HepG2 (cell line): ENCODE results near the gene EYA3. TPM values are rescaled to one million over a fixed set of nuclear protein-coding genes. Genes with fewer than 3 reads are reported as not detected.

Experiments used
- CEBPZ ChIP-seq: IDR thresholded peaks from 2 replicates; pipeline ENCODE4 v1.6.1; 2012; ENCODE audit warnings: low read length, improper control_type of control experiment
- GATAD2A ChIP-seq: IDR thresholded peaks from 2 replicates; pipeline ENCODE4 v1.6.1; 2016
- MLLT10 ChIP-seq: sonication (generic); formaldehyde crosslinking; IDR thresholded peaks from 2 replicates; pipeline ENCODE4 v1.4.0; 2020; ENCODE audit warnings: missing genetic modification reagents
- SOX5 ChIP-seq: IDR thresholded peaks from 2 replicates; pipeline ENCODE4 v1.6.1; 2016; ENCODE audit warnings: borderline replicate concordance
- SRSF1 ChIP-seq: fragments of 200-400 bp; formaldehyde crosslinking; optimal IDR thresholded peaks from 2 replicates; pipeline ENCODE3; 2017; ENCODE audit warnings: mild to moderate bottlenecking, low read depth, low read length, moderate library complexity
- ZBTB20 ChIP-seq: sonication (generic); formaldehyde crosslinking; IDR thresholded peaks from 2 replicates; pipeline ENCODE4 v1.8.1; 2023; ENCODE audit warnings: missing genetic modification reagents, low read depth, mild to moderate bottlenecking, borderline replicate concordance
- ZKSCAN1 ChIP-seq: fragments of 150-350 bp; IDR thresholded peaks from 2 replicates; pipeline ENCODE4 v1.6.1; 2014; ENCODE audit warnings: low read length
- ZNF317 ChIP-seq: sonication (generic); formaldehyde crosslinking; IDR thresholded peaks from 2 replicates; pipeline ENCODE4 v1.5.0; 2020; ENCODE audit warnings: mild to moderate bottlenecking, missing genetic modification reagents
- ZNF331 ChIP-seq: sonication (generic); formaldehyde crosslinking; IDR thresholded peaks from 2 replicates; pipeline ENCODE4 v1.4.0; 2020; ENCODE audit warnings: missing genetic modification reagents
- ZNF629 ChIP-seq: sonication (generic); formaldehyde crosslinking; conservative IDR thresholded peaks from 2 replicates; pipeline ENCODE4 v1.5.0; 2020; ENCODE audit warnings: missing genetic modification reagents
- polyA plus RNA-seq, 8 experiments: library from polyadenylated mRNA; depleted of rRNA in 3 of 8; stranded (reverse) in 7 of 8; unstranded in 1 of 8; fragments of >200 nt; fragmentation: Illumina TruSeq in 4 of 8; extraction: Trizol in 4 of 8; gene quantifications; 2 replicates each; pipeline versions ENCODE4 v1.2.1 to v1.2.3, GENCODE V29; 2011 to 2016; ENCODE audit warnings: low read depth in 4 of 8, missing spikeins in 1 of 8, mixed read lengths in 1 of 8; ENCODE audit not compliant: insufficient read depth in 1 of 8
- total RNA-seq, 5 experiments: library from RNA; depleted of rRNA; stranded (reverse); fragments of >200 nt; fragmentation: Illumina TruSeq; extraction: Trizol; gene quantifications; 2 replicates each; pipeline ENCODE4 v1.2.3, GENCODE V29; 2016; ENCODE audit warnings: low read depth in 1 of 5
- TF ChIP-seq, protein P1 (sequence below): sonication (generic); formaldehyde crosslinking; IDR thresholded peaks from 2 replicates; pipeline ENCODE4 v1.4.0; 2020; ENCODE audit warnings: missing genetic modification reagents

EYA3 gene
- total and polyA plus RNA-seq, 2 of the 13 experiments (the other 11 are each of a cell fraction or from before 2014, with no cell fraction given) = 13.9 to 19.7 TPM

DNA sequence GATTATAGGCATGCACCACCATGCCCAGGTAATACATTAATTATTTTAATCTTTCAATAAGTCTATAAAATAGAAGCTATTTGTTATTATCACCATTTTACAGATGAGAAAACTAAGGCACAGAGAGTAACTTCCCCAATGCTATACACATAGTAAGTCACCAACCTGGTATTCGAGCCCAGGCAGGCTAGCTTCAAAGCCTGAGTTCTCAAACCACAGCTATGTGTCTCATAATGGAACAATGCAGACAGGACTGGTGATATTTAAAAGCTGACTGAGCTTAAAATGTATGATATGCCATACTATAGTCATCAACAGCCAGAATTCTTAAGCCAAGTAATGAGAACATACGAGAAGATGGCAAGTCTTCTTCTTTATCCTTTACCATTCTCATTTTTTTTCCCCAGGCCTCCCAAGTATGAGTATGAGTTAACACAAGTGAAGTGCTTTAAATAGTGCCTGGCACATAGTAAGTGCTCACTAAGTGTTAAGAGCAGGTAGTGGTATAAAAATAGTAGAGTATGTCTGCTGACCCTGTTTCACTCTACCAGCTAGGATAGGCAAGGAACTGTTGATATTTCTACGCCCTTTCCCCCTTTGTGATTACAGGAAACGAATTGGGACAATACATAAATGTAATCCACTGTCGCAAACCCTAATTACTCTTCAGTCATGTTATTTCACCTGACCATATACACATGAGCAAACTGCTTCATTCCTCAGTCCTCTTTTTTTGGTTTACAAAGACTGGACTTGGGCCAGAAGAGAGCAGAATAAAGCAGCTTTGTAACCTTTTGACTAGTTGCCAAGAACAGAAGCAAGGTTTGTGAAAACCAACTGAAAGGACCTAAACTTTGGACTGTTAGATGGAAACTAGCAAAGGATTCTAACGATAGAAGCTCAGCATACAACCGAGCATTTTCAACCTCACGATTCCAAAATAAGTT, 9.5 kb downstream of the EYA3 start (continued):
- TF ChIP-seq ZNF331 (CRISPR knock-in tag) = 0 out of 2 replicates have a peak, but pooled peaks have one; percentile 16
- peak; percentile 39; the same call in 1 of the 2 replicates for TF ChIP-seq SOX5 (CRISPR knock-in tag)
- no peak for TF ChIP-seq SRSF1
- no peak for TF ChIP-seq ZBTB20 (CRISPR knock-in tag)
- TF ChIP-seq CEBPZ = no peak
- TF ChIP-seq GATAD2A = peak; percentile 32; the same call in 1 of the 2 replicates
- TF ChIP-seq, protein P1, sequence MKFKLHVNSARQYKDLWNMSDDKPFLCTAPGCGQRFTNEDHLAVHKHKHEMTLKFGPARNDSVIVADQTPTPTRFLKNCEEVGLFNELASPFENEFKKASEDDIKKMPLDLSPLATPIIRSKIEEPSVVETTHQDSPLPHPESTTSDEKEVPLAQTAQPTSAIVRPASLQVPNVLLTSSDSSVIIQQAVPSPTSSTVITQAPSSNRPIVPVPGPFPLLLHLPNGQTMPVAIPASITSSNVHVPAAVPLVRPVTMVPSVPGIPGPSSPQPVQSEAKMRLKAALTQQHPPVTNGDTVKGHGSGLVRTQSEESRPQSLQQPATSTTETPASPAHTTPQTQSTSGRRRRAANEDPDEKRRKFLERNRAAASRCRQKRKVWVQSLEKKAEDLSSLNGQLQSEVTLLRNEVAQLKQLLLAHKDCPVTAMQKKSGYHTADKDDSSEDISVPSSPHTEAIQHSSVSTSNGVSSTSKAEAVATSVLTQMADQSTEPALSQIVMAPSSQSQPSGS = no peak
- TF ChIP-seq MLLT10 (CRISPR knock-in tag) = no peak
- TF ChIP-seq ZNF317 = peak; percentile 73; the same call in 1 of the 2 replicates
- TF ChIP-seq ZNF629 (CRISPR knock-in tag) = peak; percentile 48
- peak; percentile 70 for TF ChIP-seq ZKSCAN1
- TF ChIP-seq, all 625 proteins: peak for 12
